ENCODE results near the gene ZNF516.

DNA sequence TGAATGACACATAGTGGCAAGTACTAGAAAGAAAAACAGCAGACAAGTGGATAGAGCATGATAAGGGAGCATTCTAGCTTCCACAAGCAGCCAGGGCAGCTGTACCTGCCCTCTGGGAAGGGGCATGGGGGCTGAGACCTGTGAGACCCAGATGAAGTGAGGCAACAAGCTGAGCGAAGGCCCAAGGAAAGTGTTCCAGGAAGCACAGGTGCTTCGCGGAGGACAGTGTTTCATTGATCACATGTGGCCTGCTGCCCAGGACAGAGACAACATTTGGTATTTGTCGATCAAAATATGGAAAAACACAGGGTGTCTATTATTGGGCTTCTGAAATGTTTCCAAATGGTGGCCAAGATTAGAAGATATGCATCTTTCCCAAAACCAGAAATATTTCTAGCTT is 149.1 kb downstream of the ZNF516 start:
- TF ChIP-seq, protein P1, sequence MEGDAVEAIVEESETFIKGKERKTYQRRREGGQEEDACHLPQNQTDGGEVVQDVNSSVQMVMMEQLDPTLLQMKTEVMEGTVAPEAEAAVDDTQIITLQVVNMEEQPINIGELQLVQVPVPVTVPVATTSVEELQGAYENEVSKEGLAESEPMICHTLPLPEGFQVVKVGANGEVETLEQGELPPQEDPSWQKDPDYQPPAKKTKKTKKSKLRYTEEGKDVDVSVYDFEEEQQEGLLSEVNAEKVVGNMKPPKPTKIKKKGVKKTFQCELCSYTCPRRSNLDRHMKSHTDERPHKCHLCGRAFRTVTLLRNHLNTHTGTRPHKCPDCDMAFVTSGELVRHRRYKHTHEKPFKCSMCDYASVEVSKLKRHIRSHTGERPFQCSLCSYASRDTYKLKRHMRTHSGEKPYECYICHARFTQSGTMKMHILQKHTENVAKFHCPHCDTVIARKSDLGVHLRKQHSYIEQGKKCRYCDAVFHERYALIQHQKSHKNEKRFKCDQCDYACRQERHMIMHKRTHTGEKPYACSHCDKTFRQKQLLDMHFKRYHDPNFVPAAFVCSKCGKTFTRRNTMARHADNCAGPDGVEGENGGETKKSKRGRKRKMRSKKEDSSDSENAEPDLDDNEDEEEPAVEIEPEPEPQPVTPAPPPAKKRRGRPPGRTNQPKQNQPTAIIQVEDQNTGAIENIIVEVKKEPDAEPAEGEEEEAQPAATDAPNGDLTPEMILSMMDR (IDR thresholded peaks at IDR 0.05; ENCODE audit: low read length): no peak
- TF ChIP-seq EZH2 (IDR thresholded peaks at IDR 0.05; ENCODE audit: borderline replicate concordance, low read length): no peak

Measured in OCI-LY1 (cell line).